PC-9 (cell line): Measurements from ENCODE around the gene NAGK. TPM values are rescaled to one million over a fixed set of nuclear protein-coding genes. Genes with fewer than 3 reads are reported as not detected.

Experiments used
- BruUV-seq: library from RNA; stranded (reverse); fragments of 400-500 nt; replicated peaks from 2 replicates; lab custom pipeline; 2021; lab: Mats Ljungman, UMichigan
- CTCF ChIA-PET: fragments of 300-600 bp; sonication (Branson Sonifier 250); formaldehyde crosslinking; loops from one replicate; lab custom pipeline; 2022; ENCODE audit warnings: antibody characterized with exemption; lab: Charles Lee
- POLR2A ChIA-PET: fragments of 300-600 bp; sonication (Branson Sonifier 250); formaldehyde crosslinking; loops from one replicate; lab custom pipeline; 2022; ENCODE audit warnings: antibody characterized with exemption; ENCODE audit not compliant: unreplicated experiment; lab: Charles Lee
- DNase-seq, 2 experiments: peaks; one replicate each; pipeline versions ENCODE4 v3.0.0 to v3.0.0-alpha.2; 2015 to 2022; ENCODE audit warnings: mixed read lengths in 1 of 2
- H2AFZ ChIP-seq: fragments of 200-600 bp; sonication (generic); 2 replicates; pipeline ENCODE4 v1.8.1; 2017; ENCODE audit warnings: antibody characterized with exemption
- H3F3A ChIP-seq: fragments of 200-600 bp; sonication (generic); 2 replicates; pipeline ENCODE4 v1.8.1; 2017; ENCODE audit warnings: antibody characterized with exemption, mild to moderate bottlenecking, low read depth; ENCODE audit not compliant: insufficient read depth
- H3K27ac ChIP-seq: fragments of 200-600 bp; sonication (generic); 2 replicates; pipeline ENCODE4 v1.6.1; 2016; ENCODE audit warnings: mixed run types
- H3K27me3 ChIP-seq: fragments of 200-600 bp; sonication (generic); 2 replicates; pipeline ENCODE4 v1.6.1; 2016; ENCODE audit warnings: low read depth, mixed run types; ENCODE audit not compliant: insufficient read depth
- H3K36me3 ChIP-seq: fragments of 200-600 bp; sonication (generic); 2 replicates; pipeline ENCODE4 v1.6.1; 2016; ENCODE audit warnings: low read depth, mixed run types
- H3K4me1 ChIP-seq: fragments of 200-600 bp; sonication (generic); replicated peaks from 2 replicates; pipeline ENCODE4 v1.6.1; 2016; ENCODE audit warnings: mixed run types; ENCODE audit not compliant: insufficient read depth
- H3K4me2 ChIP-seq: fragments of 200-600 bp; sonication (generic); 2 replicates; pipeline ENCODE4 v1.6.1; 2017; ENCODE audit warnings: mixed run types
- H3K4me3 ChIP-seq: fragments of 200-600 bp; sonication (generic); 2 replicates; pipeline ENCODE4 v1.6.1; 2016; ENCODE audit warnings: mixed run types
- H3K79me2 ChIP-seq: fragments of 200-600 bp; sonication (generic); 2 replicates; pipeline ENCODE4 v1.6.1; 2017; ENCODE audit warnings: low read depth, mixed run types
- H3K9me2 ChIP-seq: fragments of 200-600 bp; sonication (generic); 2 replicates; pipeline ENCODE4 v1.8.1; 2017; ENCODE audit warnings: mild to moderate bottlenecking; ENCODE audit not compliant: insufficient read depth
- H3K9me3 ChIP-seq: fragments of 200-600 bp; sonication (generic); 2 replicates; pipeline ENCODE4 v1.8.1; 2016; ENCODE audit warnings: low read depth; ENCODE audit not compliant: insufficient read depth
- H4K20me1 ChIP-seq: fragments of 200-600 bp; sonication (generic); 2 replicates; pipeline ENCODE4 v1.8.1; 2017; ENCODE audit not compliant: insufficient read depth
- CTCF ChIP-seq: fragments of 200-600 bp; sonication (generic); conservative IDR thresholded peaks from 2 replicates; pipeline ENCODE4 v1.6.1; 2017; ENCODE audit warnings: mixed run types, antibody characterized with exemption, mild to moderate bottlenecking, moderate library complexity
- EZH2 ChIP-seq: fragments of 200-600 bp; sonication (generic); IDR thresholded peaks from 2 replicates; pipeline ENCODE4 v1.8.0; 2017; ENCODE audit warnings: antibody characterized with exemption, low read depth
- intact Hi-C: fragments of 100-400 bp; cut with micrococcal nuclease; formaldehyde crosslinking; loops from one replicate; pipeline ENCODE4 v1.10.0; 2022; ENCODE audit not compliant: unreplicated experiment
- total RNA-seq: library from RNA; stranded (reverse); gene quantifications from 2 replicates; pipeline ENCODE4 v1.2.3, GENCODE V29; 2021

The NAGK gene
- total RNA-seq, 1 experiment from 2014 or later = 34.1 TPM

- no peaks in the 10 kb centered on the region for H4K20me1 ChIP-seq
- H3K27ac ChIP-seq = no peak overlapping the region
- intact Hi-C loops = loop anchor here (5.0 kb wide), 1 partner anchor 43 kb away; no protein-coding TSS in a partner anchor
- peaks cover 12% of the 10 kb centered on the region; the same call in 1 of the 2 replicates for H3F3A ChIP-seq
- DNase-seq = no peak
- CTCF ChIA-PET = no interaction called here
- no peaks in the 10 kb centered on the region for H3K9me2 ChIP-seq
- H3K36me3 ChIP-seq = no peaks in the 10 kb centered on the region
- TF ChIP-seq CTCF = no peak
- no peak for TF ChIP-seq EZH2
- no peaks in the 10 kb centered on the region for H3K9me3 ChIP-seq
- no TSS peak for BruUV-seq
- no peaks in the 10 kb centered on the region for H3K27me3 ChIP-seq
- peaks cover 15% of the 10 kb centered on the region for H3K79me2 ChIP-seq
- POLR2A ChIA-PET = no interaction called here
- H2AFZ ChIP-seq = no peak overlapping the region
- no peak overlapping the region for H3K4me3 ChIP-seq
- H3K4me1 ChIP-seq = peaks cover 19% of the 10 kb centered on the region
- no peak overlapping the region for H3K4me2 ChIP-seq
These were observed 3.5 kb upstream of the NAGK start for GRCh38 chr2:71064754-71065621.

GRCh38 chr2:71066856-71067255 lies 1.6 kb upstream of the NAGK start:
- Histone ChIP-seq H3K4me1 (peaks cover 25% of the 10 kb centered on the region), H3K4me2 (peak overlapping the region; percentile 95), H3K4me3 (peak overlapping the region; percentile 72; the same call in 1 of the 2 replicates)

More at GRCh38 chr2:71066856-71067255, 1.6 kb upstream of the NAGK start:
- BruUV-seq = no TSS peak
- Histone ChIP-seq H3K27ac (no peak overlapping the region), H3K9me3 (no peaks in the 10 kb centered on the region), H4K20me1 (no peaks in the 10 kb centered on the region), H3K9me2 (no peaks in the 10 kb centered on the region), H3F3A (peaks cover 12% of the 10 kb centered on the region; the same call in 1 of the 2 replicates), H3K27me3 (no peaks in the 10 kb centered on the region), H2AFZ (no peak overlapping the region), H3K79me2 (peaks cover 24% of the 10 kb centered on the region), H3K36me3 (no peaks in the 10 kb centered on the region)
- intact Hi-C loops = loop anchor here (5.0 kb wide), 1 partner anchor 45 kb away; no protein-coding TSS in a partner anchor
- POLR2A ChIA-PET = interaction anchor here (1.0 kb wide), 1 partner anchor 63 kb away, joined by 3 read pairs; the partner anchor contains the start of gene MCEE
- CTCF ChIA-PET = interaction anchor here (0.7 kb wide), 1 partner anchor 174 kb away, joined by 3 read pairs; no protein-coding TSS in a partner anchor
- no peak for DNase-seq
- TF ChIP-seq CTCF (no peak), EZH2 (no peak)
